ENCODE data around the gene ERP27. TPM values are rescaled to one million over a fixed set of nuclear protein-coding genes. Genes with fewer than 3 reads are reported as not detected.

The ERP27 gene
- 0.06 to 0.18 TPM (median 0.17 TPM) in 3 replicates for polyA plus RNA-seq
- polyA plus RNA-seq (2011; ENCODE audit: low read depth), result 0.60 TPM
- 0.10 and 0.19 TPM in 2 replicates for polyA plus RNA-seq (2011; cell fraction: cytosol; rRNA removed)
- polyA plus RNA-seq (2011; cell fraction: nucleus; rRNA removed), result 0.15 and 0.23 TPM in 2 replicates
- 0.05 and 0.93 TPM in 2 replicates for polyA plus RNA-seq (2012; ENCODE audit: low replicate concordance)
- polyA minus RNA-seq, result 0.10 to 0.33 TPM in 2 of 3 replicates, not detected in the other
- not detected for polyA minus RNA-seq (2011; cell fraction: cytosol; rRNA and poly(A)+ RNA removed)
- 0.47 TPM in 1 of 2 replicates, not detected in the other for polyA minus RNA-seq (2011; cell fraction: nucleus; rRNA and poly(A)+ RNA removed)

DNA sequence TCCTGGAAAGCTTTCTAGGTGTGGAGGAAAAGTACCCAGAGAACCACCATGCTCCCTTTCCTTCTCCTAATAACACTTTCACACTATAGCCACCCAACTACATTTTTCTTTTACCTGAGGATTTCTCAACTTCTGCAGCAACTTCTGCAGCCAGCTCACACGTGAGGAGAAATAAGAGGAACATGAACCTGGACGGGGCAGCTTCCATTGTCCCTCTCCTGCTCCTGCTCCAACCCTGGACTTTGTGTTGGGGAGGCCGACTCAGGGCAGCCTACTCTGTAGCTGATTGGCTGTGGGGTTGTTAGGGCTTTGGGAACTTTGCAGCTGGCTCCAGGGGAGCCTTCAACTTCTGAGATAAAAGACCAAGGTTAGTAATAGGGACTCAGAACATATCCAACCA is at the start of gene ERP27:
ERP27 (minus strand) TSS at position 237 of the 400 bp plus-strand sequence; CDS start at position 208, 29 bp downstream.
- no peaks in the 10 kb centered on the region for H3K27me3 ChIP-seq (ENCODE audit: control insufficient read depth, extremely low read depth, insufficient read depth, low read length)
- no peak for TF ChIP-seq EZH2 (IDR thresholded peaks at IDR 0.05; ENCODE audit: low read length)
- TF ChIP-seq, protein P1, sequence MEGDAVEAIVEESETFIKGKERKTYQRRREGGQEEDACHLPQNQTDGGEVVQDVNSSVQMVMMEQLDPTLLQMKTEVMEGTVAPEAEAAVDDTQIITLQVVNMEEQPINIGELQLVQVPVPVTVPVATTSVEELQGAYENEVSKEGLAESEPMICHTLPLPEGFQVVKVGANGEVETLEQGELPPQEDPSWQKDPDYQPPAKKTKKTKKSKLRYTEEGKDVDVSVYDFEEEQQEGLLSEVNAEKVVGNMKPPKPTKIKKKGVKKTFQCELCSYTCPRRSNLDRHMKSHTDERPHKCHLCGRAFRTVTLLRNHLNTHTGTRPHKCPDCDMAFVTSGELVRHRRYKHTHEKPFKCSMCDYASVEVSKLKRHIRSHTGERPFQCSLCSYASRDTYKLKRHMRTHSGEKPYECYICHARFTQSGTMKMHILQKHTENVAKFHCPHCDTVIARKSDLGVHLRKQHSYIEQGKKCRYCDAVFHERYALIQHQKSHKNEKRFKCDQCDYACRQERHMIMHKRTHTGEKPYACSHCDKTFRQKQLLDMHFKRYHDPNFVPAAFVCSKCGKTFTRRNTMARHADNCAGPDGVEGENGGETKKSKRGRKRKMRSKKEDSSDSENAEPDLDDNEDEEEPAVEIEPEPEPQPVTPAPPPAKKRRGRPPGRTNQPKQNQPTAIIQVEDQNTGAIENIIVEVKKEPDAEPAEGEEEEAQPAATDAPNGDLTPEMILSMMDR (optimal IDR thresholded peaks at IDR 0.05 in 1 of 3, IDR thresholded peaks at IDR 0.05 in 1 of 3, conservative IDR thresholded peaks at IDR 0.05 in 1 of 3; ENCODE audit: extremely low read depth in 1 of 3, insufficient read depth in 2 of 3, low read length in 3 of 3), result no peak
- no peaks in the 10 kb centered on the region for H3K79me2 ChIP-seq (ENCODE audit: control insufficient read depth, insufficient read depth, low read length)
- no peak within 1 kb of the TSS for H2AFZ ChIP-seq (ENCODE audit: control insufficient read depth, low read length)
- no peak within 1 kb of the TSS for H3K27ac ChIP-seq (ENCODE audit: control insufficient read depth, insufficient read depth, low read length)
- no peak within 1 kb of the TSS for H3K9ac ChIP-seq (ENCODE audit: control insufficient read depth, extremely low read depth, insufficient read depth, low read length)
- no peaks in the 10 kb centered on the region for H3K9me3 ChIP-seq (ENCODE audit: control insufficient read depth, low read depth, low read length)
- no peaks in the 10 kb centered on the region for H3K9me1 ChIP-seq (ENCODE audit: control insufficient read depth, extremely low read depth, insufficient read depth, low read length)
- FAIRE-seq, result no peak
- no peaks in the 10 kb centered on the region for H4K20me1 ChIP-seq (ENCODE audit: control insufficient read depth, extremely low read depth, insufficient read depth, low read length)
- no peak within 1 kb of the TSS for H3K4me3 ChIP-seq (ENCODE audit: control insufficient read depth in 2 of 3, extremely low read depth in 1 of 3, insufficient read depth in 2 of 3, low read depth in 1 of 3, low read length in 3 of 3)
- H3K36me3 ChIP-seq (ENCODE audit: control insufficient read depth in 2 of 2, extremely low read depth in 1 of 2, insufficient read depth in 2 of 2, low read length in 2 of 2), result peaks cover 0 to 2% of the 10 kb centered on the region in 2 experiments
- dilution Hi-C loops (cut with MboI; ENCODE audit: extremely low pct_ligation_motif_present, low sequenced_read_pairs), result no loop called here
- peaks cover 3% of the 10 kb centered on the region for H3K4me1 ChIP-seq (ENCODE audit: control insufficient read depth, extremely low read depth, insufficient read depth, low read length)
- no peak for DNase-seq (ENCODE audit: low read depth, low spot score)
- peak within 1 kb of the TSS; percentile 16 for H3K4me2 ChIP-seq (ENCODE audit: control insufficient read depth, extremely low read depth, insufficient read depth, low read depth, low read length)

DNA sequence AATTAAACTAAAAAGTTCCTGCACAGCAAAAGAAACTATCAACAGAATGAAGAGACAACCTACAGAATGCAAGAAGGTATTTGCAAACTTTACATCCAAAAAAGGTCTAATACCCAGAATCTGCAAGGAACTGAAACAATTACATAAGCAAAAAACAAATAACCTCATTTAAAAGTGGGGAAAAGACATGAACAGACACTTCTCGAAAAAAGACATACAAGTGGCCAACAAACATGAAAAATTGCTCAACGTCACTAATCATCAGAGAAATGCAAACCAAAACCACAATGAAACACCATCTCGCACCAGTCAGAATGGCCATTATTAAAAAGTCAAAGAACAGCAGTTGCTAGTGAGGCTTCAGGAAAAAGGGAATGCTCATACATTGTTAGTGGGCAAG is 49.7 kb upstream of the ERP27 start:
- Histone ChIP-seq H4K20me1 (ENCODE audit: control insufficient read depth, extremely low read depth, insufficient read depth, low read length) (no peaks in the 10 kb centered on the region), H3K36me3 (ENCODE audit: control insufficient read depth in 2 of 2, extremely low read depth in 1 of 2, insufficient read depth in 2 of 2, low read length in 2 of 2) (no peaks in the 10 kb centered on the region), H3K27ac (ENCODE audit: control insufficient read depth, insufficient read depth, low read length) (no peak overlapping the region), H3K4me2 (ENCODE audit: control insufficient read depth, extremely low read depth, insufficient read depth, low read depth, low read length) (no peak overlapping the region), H3K9ac (ENCODE audit: control insufficient read depth, extremely low read depth, insufficient read depth, low read length) (no peak overlapping the region), H3K27me3 (ENCODE audit: control insufficient read depth, extremely low read depth, insufficient read depth, low read length) (no peaks in the 10 kb centered on the region), H3K79me2 (ENCODE audit: control insufficient read depth, insufficient read depth, low read length) (no peaks in the 10 kb centered on the region), H3K9me3 (ENCODE audit: control insufficient read depth, low read depth, low read length) (no peaks in the 10 kb centered on the region), H3K9me1 (ENCODE audit: control insufficient read depth, extremely low read depth, insufficient read depth, low read length) (no peaks in the 10 kb centered on the region), H3K4me1 (ENCODE audit: control insufficient read depth, extremely low read depth, insufficient read depth, low read length) (no peaks in the 10 kb centered on the region), H3K4me3 (ENCODE audit: control insufficient read depth in 2 of 3, extremely low read depth in 1 of 3, insufficient read depth in 2 of 3, low read depth in 1 of 3, low read length in 3 of 3) (no peak overlapping the region), H2AFZ (ENCODE audit: control insufficient read depth, low read length) (no peak overlapping the region)
- dilution Hi-C loops (cut with MboI; ENCODE audit: extremely low pct_ligation_motif_present, low sequenced_read_pairs), result no loop called here
- TF ChIP-seq, protein P1 (optimal IDR thresholded peaks at IDR 0.05 in 1 of 3, IDR thresholded peaks at IDR 0.05 in 1 of 3, conservative IDR thresholded peaks at IDR 0.05 in 1 of 3; ENCODE audit: extremely low read depth in 1 of 3, insufficient read depth in 2 of 3, low read length in 3 of 3), result no peak
- TF ChIP-seq EZH2 (IDR thresholded peaks at IDR 0.05; ENCODE audit: low read length), result no peak
- no peak for FAIRE-seq
- DNase-seq (ENCODE audit: low read depth, low spot score), result no peak

Data from keratinocyte (primary cell).